Osteocyte (in vitro differentiated cells): Measurements from ENCODE around the gene ART5. TPM values are rescaled to one million over a fixed set of nuclear protein-coding genes. Genes with fewer than 3 reads are reported as not detected.
"Not testable (repeated sequence)": the region's sequence is repeated elsewhere in the genome, so short reads cannot be mapped to it uniquely, and the experiment has no call there.

Experiments
- DNase-seq: peaks from one replicate; pipeline ENCODE4 v3.0.0; 2021; ENCODE audit warnings: mixed read lengths; ENCODE audit not compliant: unreplicated experiment; ENCODE audit errors: extremely low spot score
- H3K27ac Mint-ChIP-seq: one replicate; pipeline ENCODE4 v1.8.0; 2021; ENCODE audit warnings: mild to moderate bottlenecking, mixed read lengths; ENCODE audit not compliant: unreplicated experiment
- H3K27me3 Mint-ChIP-seq: one replicate; pipeline ENCODE4 v1.8.0; 2021; ENCODE audit warnings: mixed read lengths; ENCODE audit not compliant: unreplicated experiment
- H3K36me3 Mint-ChIP-seq: one replicate; pipeline ENCODE4 v1.8.0; 2021; ENCODE audit warnings: mixed read lengths; ENCODE audit not compliant: unreplicated experiment
- H3K4me1 Mint-ChIP-seq: one replicate; pipeline ENCODE4 v1.8.0; 2021; ENCODE audit warnings: mixed read lengths; ENCODE audit not compliant: unreplicated experiment
- H3K4me3 Mint-ChIP-seq: one replicate; pipeline ENCODE4 v1.8.0; 2021; ENCODE audit warnings: mild to moderate bottlenecking, moderate library complexity, mixed read lengths; ENCODE audit not compliant: unreplicated experiment
- H3K9me3 Mint-ChIP-seq: one replicate; pipeline ENCODE4 v1.8.0; 2021; ENCODE audit warnings: mixed read lengths; ENCODE audit not compliant: unreplicated experiment
- CTCF ChIP-seq: fragments of 200-600 bp; sonication (generic); IDR thresholded peaks from 2 replicates; pipeline ENCODE4 v1.5.0; 2021; ENCODE audit warnings: antibody characterized with exemption, mild to moderate bottlenecking, moderate library complexity
- total RNA-seq: library from RNA; stranded (reverse); gene quantifications from 2 replicates; pipeline ENCODE4 v1.2.1, GENCODE V29; 2021

The ART5 gene
- total RNA-seq, 1 donor from 2014 or later, result 0.38 TPM

GRCh38 chr11:3655547-3655946 is 13.8 kb upstream of the ART5 start:
- DNase-seq, result no peak
- Mint-ChIP-seq H3K9me3 (no peaks in the 10 kb centered on the region), H3K27ac (no peak overlapping the region), H3K36me3 (no peaks in the 10 kb centered on the region), H3K4me1 (no peaks in the 10 kb centered on the region), H3K4me3 (no peak overlapping the region), H3K27me3 (peaks cover 16% of the 10 kb centered on the region)
- TF ChIP-seq CTCF, result no peak

- not testable (repeated sequence) for H3K4me3 Mint-ChIP-seq, H3K9me3 Mint-ChIP-seq, DNase-seq, H3K27ac Mint-ChIP-seq, H3K4me1 Mint-ChIP-seq, H3K36me3 Mint-ChIP-seq
- peaks cover 35% of the 10 kb centered on the region for H3K27me3 Mint-ChIP-seq
Observed at GRCh38 chr11:3652514-3652913, 10.7 kb upstream of the ART5 start.

- not testable (repeated sequence) for DNase-seq, H3K9me3 Mint-ChIP-seq, H3K4me1 Mint-ChIP-seq, H3K4me3 Mint-ChIP-seq, H3K36me3 Mint-ChIP-seq, H3K27ac Mint-ChIP-seq
- H3K27me3 Mint-ChIP-seq, result peaks cover 37% of the 10 kb centered on the region
Observed at GRCh38 chr11:3649374-3649773, 7.6 kb upstream of the ART5 start.

GRCh38 chr11:3648843-3649242 is 7.1 kb upstream of the ART5 start:
- H3K27me3 Mint-ChIP-seq, result peaks cover 37% of the 10 kb centered on the region

GRCh38 chr11:3645552-3645951 is 3.8 kb upstream of the ART5 start:
- peaks cover 33% of the 10 kb centered on the region for H3K27me3 Mint-ChIP-seq
- no peak for TF ChIP-seq CTCF
- H3K27ac Mint-ChIP-seq, result no peak overlapping the region
- peaks cover 12% of the 10 kb centered on the region for H3K4me1 Mint-ChIP-seq
- no peak for DNase-seq
- no peak overlapping the region for H3K4me3 Mint-ChIP-seq
- peaks cover 3% of the 10 kb centered on the region for H3K36me3 Mint-ChIP-seq
- peaks cover 5% of the 10 kb centered on the region for H3K9me3 Mint-ChIP-seq

More at GRCh38 chr11:3648843-3649242, 7.1 kb upstream of the ART5 start:
- not testable (repeated sequence) for H3K4me1 Mint-ChIP-seq, H3K27ac Mint-ChIP-seq, H3K4me3 Mint-ChIP-seq, DNase-seq, H3K36me3 Mint-ChIP-seq, H3K9me3 Mint-ChIP-seq

- TF ChIP-seq CTCF, result no peak
- DNase-seq, result no peak
- Mint-ChIP-seq H3K4me3 (no peak within 1 kb of the TSS), H3K27ac (no peak within 1 kb of the TSS), H3K36me3 (peaks cover 3% of the 10 kb centered on the region), H3K9me3 (peaks cover 5% of the 10 kb centered on the region), H3K27me3 (peaks cover 26% of the 10 kb centered on the region), H3K4me1 (peaks cover 12% of the 10 kb centered on the region)
Observed at GRCh38 chr11:3644817-3645235, 3.0 kb upstream of the ART5 start, which contains the start of gene ART1. ART1 (plus strand) TSS chr11:3645128; CDS start chr11:3659214, 14,086 bp downstream.

GRCh38 chr11:3643102-3643546 is 1.3 kb upstream of the ART5 start:
- DNase-seq, H3K9me3 Mint-ChIP-seq, H3K27ac Mint-ChIP-seq, H3K36me3 Mint-ChIP-seq: not testable (repeated sequence)
- Mint-ChIP-seq H3K27me3 (peaks cover 13% of the 10 kb centered on the region), H3K4me3 (peak overlapping the region; percentile 77), H3K4me1 (peaks cover 12% of the 10 kb centered on the region)
